Body of pancreas (tissue), 4 donors: ENCODE measurements around the gene GPR37. TPM values are rescaled to one million over a fixed set of nuclear protein-coding genes. Genes with fewer than 3 reads are reported as not detected.

ENCODE experiments used
- ATAC-seq: fragments of 150-250 bp; one replicate; pipeline ENCODE4 v1.9.1; 2016
- DNase-seq, 4 donors: peaks; one replicate each; pipeline ENCODE4 v3.0.0-alpha.2; 2019
- H3K27ac ChIP-seq, 4 donors: fragments of 200-600 bp; sonication (generic); 1 replicate in 3 of 4; 2 replicates in 1 of 4; pipeline versions ENCODE4 v1.5.1 to v1.6.1; 2016 to 2019; ENCODE audit warnings: mild to moderate bottlenecking in 1 of 4, mixed read lengths in 1 of 4, moderate library complexity in 1 of 4
- H3K27me3 ChIP-seq, 2 donors: fragments of 200-600 bp; sonication (generic); one replicate each; pipeline ENCODE4 v1.6.0; 2016; ENCODE audit warnings: mild to moderate bottlenecking in 1 of 2
- H3K36me3 ChIP-seq, 2 donors: fragments of 200-600 bp; sonication (generic); replicated peaks in 1 of 2; 2 replicates each; pipeline ENCODE4 v1.5.1; 2016; ENCODE audit warnings: low read depth in 2 of 2; ENCODE audit not compliant: insufficient read depth in 1 of 2
- H3K4me1 ChIP-seq: fragments of 200-600 bp; sonication (generic); one replicate; pipeline ENCODE4 v1.6.0; 2016
- H3K4me3 ChIP-seq, 2 donors: fragments of 200-600 bp; sonication (generic); 1 replicate in 1 of 2; 2 replicates in 1 of 2; pipeline ENCODE4 v1.5.1; 2016 to 2019
- H3K9me3 ChIP-seq, 3 donors: fragments of 200-600 bp; sonication (generic); 1 replicate in 2 of 3; 2 replicates in 1 of 3; pipeline ENCODE4 v1.5.1; 2016
- POLR2A ChIP-seq, 3 donors: fragments of 450-650 bp; IDR thresholded peaks; one replicate each; pipeline ENCODE4 v1.6.1; 2016; ENCODE audit warnings: antibody characterized with exemption in 3 of 3, mild to moderate bottlenecking in 2 of 3
- WGBS, 2 donors: methylation state at CpG; one replicate each; pipeline ENCODE4 v1.1.5; 2017; 5-methylcytosine and 5-hydroxymethylcytosine counted together
- intact Hi-C: fragments of 100-400 bp; cut with DNase I; formaldehyde crosslinking; loops from one replicate; pipeline ENCODE4 v1.15.1; 2023
- total RNA-seq, 2 donors: library from RNA; depleted of rRNA; stranded (reverse); fragments of >200 nt; gene quantifications; one replicate each; pipeline ENCODE4 v1.1.0, GENCODE V29; 2016
- TF ChIP-seq, protein P1 (sequence below), 7 experiments: fragments of 450-650 bp in 4 of 7; fragments of 200-600 bp in 3 of 7; sonication (generic) in 3 of 7; IDR thresholded peaks; one replicate each; pipeline ENCODE4 v1.5.1; 2016 to 2019; ENCODE audit warnings: antibody characterized with exemption in 7 of 7

GPR37 gene
- total RNA-seq, 2 donors from 2014 or later, result 2.6 to 5.7 TPM

- no peak for DNase-seq
- Histone ChIP-seq H3K27ac (no peak overlapping the region), H3K27me3 (no peaks in the 10 kb centered on the region), H3K4me1 (no peaks in the 10 kb centered on the region), H3K36me3 (no peaks in the 10 kb centered on the region), H3K4me3 (no peak overlapping the region), H3K9me3 (no peaks in the 10 kb centered on the region)
- TF ChIP-seq, protein P1, sequence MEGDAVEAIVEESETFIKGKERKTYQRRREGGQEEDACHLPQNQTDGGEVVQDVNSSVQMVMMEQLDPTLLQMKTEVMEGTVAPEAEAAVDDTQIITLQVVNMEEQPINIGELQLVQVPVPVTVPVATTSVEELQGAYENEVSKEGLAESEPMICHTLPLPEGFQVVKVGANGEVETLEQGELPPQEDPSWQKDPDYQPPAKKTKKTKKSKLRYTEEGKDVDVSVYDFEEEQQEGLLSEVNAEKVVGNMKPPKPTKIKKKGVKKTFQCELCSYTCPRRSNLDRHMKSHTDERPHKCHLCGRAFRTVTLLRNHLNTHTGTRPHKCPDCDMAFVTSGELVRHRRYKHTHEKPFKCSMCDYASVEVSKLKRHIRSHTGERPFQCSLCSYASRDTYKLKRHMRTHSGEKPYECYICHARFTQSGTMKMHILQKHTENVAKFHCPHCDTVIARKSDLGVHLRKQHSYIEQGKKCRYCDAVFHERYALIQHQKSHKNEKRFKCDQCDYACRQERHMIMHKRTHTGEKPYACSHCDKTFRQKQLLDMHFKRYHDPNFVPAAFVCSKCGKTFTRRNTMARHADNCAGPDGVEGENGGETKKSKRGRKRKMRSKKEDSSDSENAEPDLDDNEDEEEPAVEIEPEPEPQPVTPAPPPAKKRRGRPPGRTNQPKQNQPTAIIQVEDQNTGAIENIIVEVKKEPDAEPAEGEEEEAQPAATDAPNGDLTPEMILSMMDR (IDR thresholded peaks at IDR 0.05), result no peak
- TF ChIP-seq POLR2A (IDR thresholded peaks at IDR 0.05), result no peak
- intact Hi-C loops, result loop anchor here (10.0 kb wide), 1 partner anchor 611 kb away; no protein-coding TSS in a partner anchor
- WGBS, 2 donors, result 67 to 76% methylated on average over 6 of the region's 6 CpGs
- no peak for ATAC-seq
Measured at GRCh38 chr7:124785994-124786393, 20.4 kb upstream of the GPR37 start.

DNA sequence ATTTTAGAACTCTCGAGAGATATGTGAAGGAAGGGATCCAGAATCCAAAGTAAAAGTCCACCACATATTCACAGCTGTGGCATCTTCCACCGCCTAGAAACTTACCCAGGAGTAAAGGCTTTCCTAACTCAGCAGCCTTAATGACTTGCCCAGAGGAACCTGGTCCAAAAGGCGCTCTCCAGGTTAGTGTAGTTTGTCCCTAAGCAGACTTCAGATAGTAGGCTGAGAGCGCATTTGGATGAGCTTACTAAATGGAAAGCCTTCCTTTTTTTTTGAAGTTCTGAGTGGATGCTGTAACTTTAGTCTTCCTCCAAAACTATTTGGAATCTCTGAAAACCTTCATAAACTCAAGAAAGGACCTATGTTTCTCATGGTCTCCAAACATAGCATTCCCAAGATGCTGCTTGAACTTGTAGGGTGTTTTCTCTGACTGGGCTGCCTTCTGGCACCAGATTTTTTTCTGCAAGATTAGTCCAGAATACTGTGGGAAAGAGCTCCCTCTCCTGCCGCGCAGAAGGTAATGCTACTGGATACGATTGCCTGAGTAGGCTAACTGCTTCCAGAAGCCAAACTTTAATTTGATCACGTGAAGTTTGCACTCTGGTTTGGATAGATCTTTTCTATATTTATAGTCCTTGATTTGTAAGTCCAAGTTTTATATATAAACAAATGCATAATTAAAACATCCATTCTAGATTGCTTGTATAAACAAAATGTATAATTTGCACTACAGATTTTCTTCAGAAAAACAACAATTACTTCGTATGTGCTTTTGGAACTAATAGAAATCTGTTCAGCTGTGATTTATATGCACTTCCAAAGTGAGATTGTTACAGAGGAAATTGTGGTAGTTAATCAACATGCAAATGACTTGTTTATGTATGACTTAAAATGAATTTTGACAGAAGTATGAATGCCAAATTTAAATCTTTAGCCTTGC lies 19.6 kb upstream of the GPR37 start:
- Histone ChIP-seq H3K9me3 (no peaks in the 10 kb centered on the region), H3K27me3 (no peaks in the 10 kb centered on the region), H3K27ac (no peak overlapping the region), H3K4me1 (no peaks in the 10 kb centered on the region), H3K36me3 (no peaks in the 10 kb centered on the region), H3K4me3 (no peak overlapping the region)
- TF ChIP-seq, protein P1 (IDR thresholded peaks at IDR 0.05), result peak; percentile 57 to 92 (median 79)
- TF ChIP-seq POLR2A (IDR thresholded peaks at IDR 0.05), result no peak
- 33 to 35% methylated on average over 9 of the region's 9 CpGs for WGBS, 2 donors
- DNase-seq (peak; percentile 64 to 70 (median 67)), ATAC-seq (peak; percentile 88)
- intact Hi-C loops, result loop anchor here (10.0 kb wide), 1 partner anchor 610 kb away; no protein-coding TSS in a partner anchor

- no peak overlapping the region for H3K4me3 ChIP-seq
- intact Hi-C loops, result loop anchor here (10.0 kb wide), 1 partner anchor 608 kb away; no protein-coding TSS in a partner anchor
- 67 to 71% methylated on average over 5 of the region's 5 CpGs for WGBS, 2 donors
- no peak overlapping the region for H3K27ac ChIP-seq
- H3K27me3 ChIP-seq, result no peaks in the 10 kb centered on the region
- H3K36me3 ChIP-seq, result no peaks in the 10 kb centered on the region
- no peaks in the 10 kb centered on the region for H3K4me1 ChIP-seq
- ATAC-seq, result no peak
- no peak for TF ChIP-seq POLR2A (IDR thresholded peaks at IDR 0.05)
- no peak for DNase-seq
- H3K9me3 ChIP-seq, result no peaks in the 10 kb centered on the region
Measured at GRCh38 chr7:124783271-124783670, 17.7 kb upstream of the GPR37 start.

DNA sequence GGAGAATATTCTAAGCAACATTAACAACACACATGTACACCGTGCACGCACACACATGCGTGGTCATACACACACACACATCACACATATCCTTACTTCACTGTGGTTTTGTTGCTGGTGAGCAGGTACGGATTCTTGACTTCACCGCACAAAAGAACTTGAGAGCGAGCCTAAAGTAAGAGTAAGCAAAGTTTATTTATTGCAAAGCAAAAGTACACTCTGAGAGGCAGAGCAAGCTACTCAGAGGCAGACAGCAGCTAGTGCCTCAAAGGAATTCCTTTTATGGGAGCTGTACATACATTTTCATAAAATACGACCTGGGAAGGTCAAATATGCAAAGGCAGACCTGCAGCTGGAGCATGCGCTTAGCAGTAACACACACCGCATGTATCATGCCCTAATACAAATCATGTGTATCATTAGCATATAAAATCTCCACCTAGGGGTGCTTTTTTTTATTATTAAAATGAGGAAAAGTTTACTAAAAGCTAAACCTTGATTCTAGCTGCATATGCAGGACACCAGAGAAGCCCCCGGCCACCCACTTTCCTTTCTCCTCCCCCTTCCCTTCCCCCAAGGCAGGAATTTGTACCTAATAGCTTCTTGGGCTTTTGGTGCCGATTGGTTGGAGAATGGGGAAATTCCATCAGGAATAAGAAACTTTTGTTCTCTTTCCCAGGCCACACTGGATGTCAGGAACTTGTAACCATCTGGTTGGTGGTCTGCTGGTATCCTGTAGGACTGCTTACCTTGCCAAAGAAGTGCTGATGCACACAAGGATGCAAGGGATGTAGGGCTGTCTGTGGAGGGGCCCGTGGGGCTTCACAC lies 16.5 kb upstream of the GPR37 start:
- no peak overlapping the region for H3K4me3 ChIP-seq
- H3K4me1 ChIP-seq, result no peaks in the 10 kb centered on the region
- TF ChIP-seq POLR2A (IDR thresholded peaks at IDR 0.05), result no peak
- no peak overlapping the region for H3K27ac ChIP-seq
- DNase-seq (no peak), ATAC-seq (no peak)
- H3K9me3 ChIP-seq, result no peaks in the 10 kb centered on the region
- no peaks in the 10 kb centered on the region for H3K27me3 ChIP-seq
- H3K36me3 ChIP-seq, result no peaks in the 10 kb centered on the region
- intact Hi-C loops, result loop anchor here (10.0 kb wide), 1 partner anchor 607 kb away; no protein-coding TSS in a partner anchor
- WGBS, 2 donors, result 72% methylated on average over 12 of the region's 12 CpGs

GRCh38 chr7:124781418-124781817 lies 15.8 kb upstream of the GPR37 start:
- no peak overlapping the region for H3K27ac ChIP-seq
- no peak overlapping the region for H3K4me3 ChIP-seq
- H3K9me3 ChIP-seq, result no peaks in the 10 kb centered on the region
- H3K36me3 ChIP-seq, result no peaks in the 10 kb centered on the region
- DNase-seq (no peak), ATAC-seq (no peak)
- H3K27me3 ChIP-seq, result no peaks in the 10 kb centered on the region
- TF ChIP-seq, protein P1 (IDR thresholded peaks at IDR 0.05), result no peak
- TF ChIP-seq POLR2A (IDR thresholded peaks at IDR 0.05), result no peak
- no peaks in the 10 kb centered on the region for H3K4me1 ChIP-seq
- intact Hi-C loops, result loop anchor here (10.0 kb wide), 1 partner anchor 607 kb away; no protein-coding TSS in a partner anchor
- 81 to 85% methylated on average over 2 of the region's 2 CpGs for WGBS, 2 donors
